ENCODE data around the gene WDR46.

- TF ChIP-seq CTCF (IDR thresholded peaks at IDR 0.05) = peak in 2 of 3 experiments; percentile 54 to 67
- TF ChIP-seq POLR2AphosphoS5 (IDR thresholded peaks at IDR 0.05; ENCODE audit: insufficient read depth in 1 of 2, low read depth in 1 of 2) = peak; percentile 94 to 96
Measured at GRCh38 chr6:33299237-33299944, 10.4 kb upstream of the WDR46 start.
